ENCODE data around the gene BGN. TPM values are rescaled to one million over a fixed set of nuclear protein-coding genes. Genes with fewer than 3 reads are reported as not detected.

BGN gene
- total RNA-seq, 1 experiment from 2014 or later: 1.2 TPM

GRCh38 chrX:153511784-153512500 lies 17.2 kb downstream of the BGN start:
- Histone ChIP-seq H3K27me3 (ENCODE audit: insufficient read depth, low read length) (peaks cover 2% of the 10 kb centered on the region; the same call in 1 of the 2 replicates), H3K27ac (ENCODE audit: insufficient read length, low read depth, low read length) (no peak overlapping the region), H3K14ac (ENCODE audit: insufficient read depth, low read length) (no peak overlapping the region; the same call in 1 of the 2 replicates), H3K18ac (ENCODE audit: insufficient read length, low read depth, low read length) (no peak overlapping the region), H4K5ac (ENCODE audit: insufficient read length, low read depth, low read length) (no peak overlapping the region), H2BK20ac (ENCODE audit: low read depth, low read length, poor library complexity, severe bottlenecking) (no peak overlapping the region), H3K79me2 (ENCODE audit: insufficient read depth, low read length) (no peaks in the 10 kb centered on the region), H3K23me2 (ENCODE audit: insufficient read length, low read depth, low read length, poor library complexity, severe bottlenecking) (no peaks in the 10 kb centered on the region), H3K4me1 (ENCODE audit: insufficient read depth, low read length) (no peaks in the 10 kb centered on the region), H3K4me2 (ENCODE audit: insufficient read depth, insufficient read length, low read length) (no peak overlapping the region), H2AFZ (ENCODE audit: low read length) (no peak overlapping the region), H2BK12ac (ENCODE audit: insufficient read length, low read depth, low read length) (no peak overlapping the region), H4K20me1 (ENCODE audit: control insufficient read depth, insufficient read depth, insufficient read length) (peaks cover 2% of the 10 kb centered on the region), H2BK5ac (ENCODE audit: insufficient read length, low read length) (no peak overlapping the region), H3K4ac (ENCODE audit: low read depth, low read length) (no peak overlapping the region), H3T11ph (ENCODE audit: low read length) (no peak overlapping the region), H4K91ac (ENCODE audit: insufficient read length, low read depth, low read length) (no peak overlapping the region), H3K23ac (ENCODE audit: insufficient read length, low read depth, low read length) (no peak overlapping the region), H2BK15ac (ENCODE audit: low read depth, low read length) (no peak overlapping the region), H3K9ac (ENCODE audit: extremely low read depth, insufficient read length, low read length) (no peak overlapping the region), H3K56ac (ENCODE audit: insufficient read length, low read depth, low read length) (no peak overlapping the region), H2BK120ac (ENCODE audit: low read depth, low read length, poor library complexity, severe bottlenecking) (no peak overlapping the region), H3K79me1 (ENCODE audit: insufficient read depth, low read depth, low read length, poor library complexity, severe bottlenecking) (no peaks in the 10 kb centered on the region), H4K8ac (replicated peaks; ENCODE audit: insufficient read length, low read depth, low read length) (no peak overlapping the region), H3K9me3 (ENCODE audit: control insufficient read depth, low read depth, low read length) (peaks cover 21% of the 10 kb centered on the region), H2AK5ac (ENCODE audit: insufficient read length, low read length) (no peak overlapping the region)
- H3K36me3 Mint-ChIP-seq (ENCODE audit: insufficient read depth in 1 of 3, low read depth in 3 of 3): peaks cover 0 to 4% (median 4%) of the 10 kb centered on the region in 3 experiments; a peak in 4 of 7 replicates
- WGBS (ENCODE audit: extremely low coverage, insufficient read length, low lambda C conversion rate): no CpG with 5 or more reads among the region's 17 CpGs
- H3K9me3 Mint-ChIP-seq: peaks cover 53% of the 10 kb centered on the region in 2 experiments
- H3K4me3 Mint-ChIP-seq: no peak overlapping the region
- no peak overlapping the region for H3K27ac Mint-ChIP-seq
- no peak for DNase-seq
- peaks cover 2 to 6% of the 10 kb centered on the region in 2 experiments; a peak in 2 of 4 replicates for H3K4me1 Mint-ChIP-seq
- no peak for TF ChIP-seq CTCF (conservative IDR thresholded peaks at IDR 0.05)
- H3K27me3 Mint-ChIP-seq (ENCODE audit: low read depth): peaks cover 21% of the 10 kb centered on the region
